Measurements from ENCODE around the gene SEZ6. TPM values are rescaled to one million over a fixed set of nuclear protein-coding genes. Genes with fewer than 3 reads are reported as not detected.
A peak's percentile ranks its signal among the peaks of the same experiment; 100 is the strongest.

SEZ6 gene
- total RNA-seq, 2 experiments from 2014 or later: 0.31 TPM; not detected in 1

DNA sequence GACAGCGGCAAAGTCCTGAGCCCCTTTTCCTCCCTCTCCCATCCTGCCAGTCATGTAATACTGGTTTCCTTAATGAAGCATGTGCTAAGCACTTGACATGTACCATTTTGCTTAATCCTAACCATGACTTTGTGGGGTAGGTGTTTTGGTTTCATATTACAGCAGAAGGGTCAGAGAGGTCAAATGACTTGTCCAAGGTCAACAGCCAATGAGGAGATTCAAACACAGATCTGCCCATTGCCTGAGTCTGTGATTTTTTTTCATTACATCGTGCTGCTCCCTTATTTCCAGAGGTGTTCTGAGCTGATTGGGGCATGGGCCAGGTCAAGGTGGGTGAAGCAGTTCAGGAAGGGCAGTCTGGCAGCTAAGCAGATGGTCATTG, 36.9 kb downstream of the SEZ6 start:
- H3K4me1 Mint-ChIP-seq (ENCODE audit: low read depth): no peaks in the 10 kb centered on the region
- CTCF ChIA-PET: interaction anchor here (1.4 kb wide), 1 partner anchor 143 kb away, joined by 4 read pairs; no protein-coding TSS in a partner anchor
- POLR2A ChIA-PET: no interaction called here
- Histone ChIP-seq H3K9me3 (ENCODE audit: control insufficient read depth in 1 of 2, insufficient read depth in 1 of 2, low read length in 2 of 2) (no peaks in the 10 kb centered on the region), H3K4me1 (ENCODE audit: insufficient read depth, low read length) (peaks cover 3% of the 10 kb centered on the region), H3K27ac (ENCODE audit: low read depth in 1 of 2, low read length in 2 of 2) (no peak overlapping the region), H3K4me3 (ENCODE audit: low read length) (no peak overlapping the region), H3K27me3 (ENCODE audit: control insufficient read depth in 1 of 2, insufficient read depth in 2 of 2, low read length in 2 of 2) (peaks cover 0 to 2% of the 10 kb centered on the region in 2 experiments), H3K36me3 (ENCODE audit: insufficient read depth, low read length) (no peaks in the 10 kb centered on the region)
- no peak overlapping the region for H3K4me3 Mint-ChIP-seq
- DNase-seq (no peak), ATAC-seq (ENCODE audit: poor library complexity) (no peak)
- H3K27ac Mint-ChIP-seq: no peak overlapping the region
- intact Hi-C loops (cut with DNase I, micrococcal nuclease): loop anchor here in 1 of 2 experiments (10.0 kb wide), 1 partner anchor 216 kb away; the partner anchor contains the start of gene MYO18A
- TF ChIP-seq, protein P1, sequence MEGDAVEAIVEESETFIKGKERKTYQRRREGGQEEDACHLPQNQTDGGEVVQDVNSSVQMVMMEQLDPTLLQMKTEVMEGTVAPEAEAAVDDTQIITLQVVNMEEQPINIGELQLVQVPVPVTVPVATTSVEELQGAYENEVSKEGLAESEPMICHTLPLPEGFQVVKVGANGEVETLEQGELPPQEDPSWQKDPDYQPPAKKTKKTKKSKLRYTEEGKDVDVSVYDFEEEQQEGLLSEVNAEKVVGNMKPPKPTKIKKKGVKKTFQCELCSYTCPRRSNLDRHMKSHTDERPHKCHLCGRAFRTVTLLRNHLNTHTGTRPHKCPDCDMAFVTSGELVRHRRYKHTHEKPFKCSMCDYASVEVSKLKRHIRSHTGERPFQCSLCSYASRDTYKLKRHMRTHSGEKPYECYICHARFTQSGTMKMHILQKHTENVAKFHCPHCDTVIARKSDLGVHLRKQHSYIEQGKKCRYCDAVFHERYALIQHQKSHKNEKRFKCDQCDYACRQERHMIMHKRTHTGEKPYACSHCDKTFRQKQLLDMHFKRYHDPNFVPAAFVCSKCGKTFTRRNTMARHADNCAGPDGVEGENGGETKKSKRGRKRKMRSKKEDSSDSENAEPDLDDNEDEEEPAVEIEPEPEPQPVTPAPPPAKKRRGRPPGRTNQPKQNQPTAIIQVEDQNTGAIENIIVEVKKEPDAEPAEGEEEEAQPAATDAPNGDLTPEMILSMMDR (IDR thresholded peaks at IDR 0.05): no peak
- H3K9me3 Mint-ChIP-seq: no peaks in the 10 kb centered on the region
- peaks cover under 1% of the 10 kb centered on the region for H3K27me3 Mint-ChIP-seq
- H3K36me3 Mint-ChIP-seq (ENCODE audit: low read depth): no peaks in the 10 kb centered on the region

DNA sequence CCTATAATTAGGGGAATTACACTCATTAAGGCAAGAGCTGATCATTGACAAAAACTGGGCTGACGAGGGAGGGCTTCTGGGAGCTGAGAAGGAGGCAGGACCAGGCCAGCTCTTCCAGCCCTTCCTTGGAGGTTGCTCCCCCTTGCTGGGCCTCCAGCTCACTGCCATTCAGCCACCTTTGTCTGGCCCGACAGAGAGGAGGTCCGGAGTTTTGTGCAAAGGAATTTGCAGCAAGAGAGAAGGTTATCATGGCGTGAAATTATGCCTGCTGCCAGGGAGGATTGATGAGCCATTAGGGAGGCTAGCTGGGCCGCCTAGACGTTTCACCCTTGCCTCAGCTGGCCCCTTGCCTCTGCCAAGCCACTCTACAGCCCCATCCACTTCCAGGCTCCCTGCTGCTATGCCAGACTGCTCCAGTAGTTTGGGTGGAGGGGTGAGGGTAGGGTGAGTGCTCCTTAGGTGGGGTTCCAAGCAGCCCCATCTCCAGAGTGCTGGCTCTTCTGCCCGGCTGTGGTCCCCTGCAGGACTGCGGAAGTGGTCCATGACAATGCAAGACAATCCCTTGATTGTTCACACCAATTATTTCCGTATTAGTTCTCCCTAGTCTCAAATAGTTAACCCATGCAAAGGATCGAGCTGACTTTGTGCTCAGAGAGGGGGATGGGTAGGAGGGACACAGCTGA, 37.5 kb downstream of the SEZ6 start:
- no peaks in the 10 kb centered on the region for H3K4me1 Mint-ChIP-seq (ENCODE audit: low read depth)
- no peaks in the 10 kb centered on the region for H3K36me3 ChIP-seq (ENCODE audit: insufficient read depth, low read length)
- H3K9me3 ChIP-seq (ENCODE audit: control insufficient read depth in 1 of 2, insufficient read depth in 1 of 2, low read length in 2 of 2): no peaks in the 10 kb centered on the region
- no peak for ATAC-seq (ENCODE audit: poor library complexity)
- H3K27me3 ChIP-seq (ENCODE audit: control insufficient read depth in 1 of 2, insufficient read depth in 2 of 2, low read length in 2 of 2): peaks cover 0 to 5% of the 10 kb centered on the region in 2 experiments
- H3K4me3 Mint-ChIP-seq: no peak overlapping the region
- H3K9me3 Mint-ChIP-seq: no peaks in the 10 kb centered on the region
- no peak overlapping the region for H3K27ac Mint-ChIP-seq
- H3K27ac ChIP-seq (ENCODE audit: low read depth in 1 of 2, low read length in 2 of 2): no peak overlapping the region
- H3K4me3 ChIP-seq (ENCODE audit: low read length): no peak overlapping the region
- intact Hi-C loops (cut with DNase I, micrococcal nuclease): loop anchor here in 1 of 2 experiments (10.0 kb wide), 1 partner anchor 216 kb away; the partner anchor contains the start of gene MYO18A
- CTCF ChIA-PET: interaction anchor here (1.4 kb wide), 1 partner anchor 144 kb away, joined by 4 read pairs; no protein-coding TSS in a partner anchor
- POLR2A ChIA-PET: no interaction called here
- DNase-seq: no peak
- peaks cover 6% of the 10 kb centered on the region for H3K27me3 Mint-ChIP-seq
- H3K36me3 Mint-ChIP-seq (ENCODE audit: low read depth): no peaks in the 10 kb centered on the region
- TF ChIP-seq, protein P1 (IDR thresholded peaks at IDR 0.05): no peak
- peaks cover 3% of the 10 kb centered on the region for H3K4me1 ChIP-seq (ENCODE audit: insufficient read depth, low read length)

DNA sequence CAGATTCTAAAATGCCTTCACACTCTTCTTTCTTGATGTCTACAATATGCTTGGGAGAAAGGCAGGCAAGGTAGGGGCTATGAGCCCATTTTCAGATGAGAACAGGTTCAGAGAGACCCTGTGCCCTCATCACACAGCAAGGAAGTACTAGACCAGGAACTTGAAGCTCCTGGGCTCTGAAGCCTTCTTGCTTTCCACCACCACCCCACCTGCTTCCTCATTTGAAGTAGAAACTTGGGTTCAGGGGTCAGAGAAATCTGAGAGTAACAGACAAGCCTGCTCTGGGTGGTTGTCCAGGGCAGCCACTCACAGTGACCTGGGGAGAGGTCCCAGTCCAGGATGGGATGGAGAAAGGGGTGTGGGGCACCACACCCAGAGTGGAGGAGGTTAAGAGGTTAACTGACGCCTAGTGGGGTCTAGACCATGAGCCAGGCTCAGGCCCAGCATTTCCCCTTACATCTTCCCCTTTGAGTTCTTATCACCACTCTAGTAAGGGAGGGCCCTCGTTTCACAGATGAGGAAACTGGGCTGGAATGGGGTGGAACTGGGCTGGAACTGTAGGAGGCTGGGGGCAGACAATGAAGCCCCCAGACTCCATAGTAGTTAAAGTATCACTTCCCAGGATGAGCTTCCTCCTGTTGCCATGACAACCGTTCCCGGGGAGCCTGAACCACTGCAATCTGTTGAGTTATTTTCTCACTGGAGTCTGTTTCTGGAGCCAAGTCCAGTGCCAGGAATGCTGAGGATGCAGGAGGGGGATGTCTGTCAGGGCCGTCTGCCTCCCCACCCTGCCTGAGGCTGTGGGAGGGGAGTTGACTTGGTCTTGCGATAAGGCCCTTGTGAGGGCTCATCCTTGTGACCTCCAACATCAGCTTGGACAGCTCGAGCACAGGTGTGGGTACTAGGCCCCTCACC, 38.4 kb downstream of the SEZ6 start:
- H3K27ac ChIP-seq (ENCODE audit: low read depth in 1 of 2, low read length in 2 of 2): no peak overlapping the region
- CTCF ChIA-PET: interaction anchor here (1.4 kb wide), 1 partner anchor 144 kb away, joined by 4 read pairs; no protein-coding TSS in a partner anchor
- no peaks in the 10 kb centered on the region for H3K9me3 Mint-ChIP-seq
- H3K27me3 ChIP-seq (ENCODE audit: control insufficient read depth in 1 of 2, insufficient read depth in 2 of 2, low read length in 2 of 2): peaks cover 0 to 5% of the 10 kb centered on the region in 2 experiments
- H3K4me3 Mint-ChIP-seq: no peak overlapping the region
- ATAC-seq (ENCODE audit: poor library complexity) (no peak), DNase-seq (peak in 1 of 14 experiments; percentile 10)
- H3K27me3 Mint-ChIP-seq: peaks cover 9% of the 10 kb centered on the region
- H3K4me3 ChIP-seq (ENCODE audit: low read length): no peak overlapping the region
- H3K36me3 Mint-ChIP-seq (ENCODE audit: low read depth): no peaks in the 10 kb centered on the region
- intact Hi-C loops (cut with DNase I, micrococcal nuclease): loop anchor here in 1 of 2 experiments (10.0 kb wide), 1 partner anchor 217 kb away; the partner anchor contains the start of gene MYO18A
- H3K36me3 ChIP-seq (ENCODE audit: insufficient read depth, low read length): no peaks in the 10 kb centered on the region
- POLR2A ChIA-PET: no interaction called here
- no peaks in the 10 kb centered on the region for H3K4me1 Mint-ChIP-seq (ENCODE audit: low read depth)
- H3K9me3 ChIP-seq (ENCODE audit: control insufficient read depth in 1 of 2, insufficient read depth in 1 of 2, low read length in 2 of 2): no peaks in the 10 kb centered on the region
- TF ChIP-seq, protein P1 (IDR thresholded peaks at IDR 0.05): no peak
- peaks cover 3% of the 10 kb centered on the region for H3K4me1 ChIP-seq (ENCODE audit: insufficient read depth, low read length)
- no peak overlapping the region for H3K27ac Mint-ChIP-seq

Measured in CD4-positive, alpha-beta T cell (primary cell).